ENCODE measurements around the gene ADAP1. TPM values are rescaled to one million over a fixed set of nuclear protein-coding genes. Genes with fewer than 3 reads are reported as not detected.

The ADAP1 gene
- polyA plus RNA-seq, 1 experiment: 0.87 TPM

DNA sequence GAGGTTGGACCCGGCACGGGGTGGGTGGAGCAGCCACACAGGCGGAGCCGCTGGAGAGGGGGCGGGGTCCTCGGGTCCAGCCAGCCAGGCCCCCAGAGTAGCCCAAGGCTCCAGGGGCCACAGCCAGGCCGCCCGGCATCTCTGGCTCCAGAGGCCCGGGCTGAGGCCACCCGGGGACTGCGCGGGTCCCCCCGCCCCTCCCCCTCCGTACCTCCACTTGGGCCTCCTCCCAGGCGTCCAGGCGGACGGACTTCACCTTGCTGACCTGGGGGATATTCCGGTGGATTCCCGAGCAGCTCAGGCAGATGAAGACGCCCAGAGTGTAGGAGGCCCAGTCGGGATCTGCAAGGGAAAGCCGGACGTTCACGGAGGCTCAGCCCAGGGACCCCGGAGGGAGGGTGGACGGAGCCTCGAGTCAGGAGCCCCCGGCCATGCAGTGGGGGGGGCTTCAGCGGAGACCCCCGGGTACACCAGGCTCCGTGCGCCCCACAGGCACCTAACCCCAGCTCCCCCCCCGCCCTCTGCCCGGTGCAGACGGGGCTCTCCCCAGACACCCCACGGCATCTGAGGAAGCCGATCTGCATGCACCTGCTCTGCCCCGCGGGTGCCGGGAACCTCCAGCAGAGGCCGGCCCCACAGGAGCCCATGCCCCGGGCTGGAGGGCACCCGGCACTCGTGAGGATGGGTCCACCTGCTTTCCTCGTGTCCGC, 19.2 kb downstream of the ADAP1 start:
- H3K27me3 ChIP-seq (ENCODE audit: control insufficient read depth, insufficient read depth, low read length): no peaks in the 10 kb centered on the region
- POLR2A ChIA-PET: no interaction called here
- DNase-seq (ENCODE audit: low read depth, low spot score): no peak
- TF ChIP-seq, protein P1, sequence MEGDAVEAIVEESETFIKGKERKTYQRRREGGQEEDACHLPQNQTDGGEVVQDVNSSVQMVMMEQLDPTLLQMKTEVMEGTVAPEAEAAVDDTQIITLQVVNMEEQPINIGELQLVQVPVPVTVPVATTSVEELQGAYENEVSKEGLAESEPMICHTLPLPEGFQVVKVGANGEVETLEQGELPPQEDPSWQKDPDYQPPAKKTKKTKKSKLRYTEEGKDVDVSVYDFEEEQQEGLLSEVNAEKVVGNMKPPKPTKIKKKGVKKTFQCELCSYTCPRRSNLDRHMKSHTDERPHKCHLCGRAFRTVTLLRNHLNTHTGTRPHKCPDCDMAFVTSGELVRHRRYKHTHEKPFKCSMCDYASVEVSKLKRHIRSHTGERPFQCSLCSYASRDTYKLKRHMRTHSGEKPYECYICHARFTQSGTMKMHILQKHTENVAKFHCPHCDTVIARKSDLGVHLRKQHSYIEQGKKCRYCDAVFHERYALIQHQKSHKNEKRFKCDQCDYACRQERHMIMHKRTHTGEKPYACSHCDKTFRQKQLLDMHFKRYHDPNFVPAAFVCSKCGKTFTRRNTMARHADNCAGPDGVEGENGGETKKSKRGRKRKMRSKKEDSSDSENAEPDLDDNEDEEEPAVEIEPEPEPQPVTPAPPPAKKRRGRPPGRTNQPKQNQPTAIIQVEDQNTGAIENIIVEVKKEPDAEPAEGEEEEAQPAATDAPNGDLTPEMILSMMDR (IDR thresholded peaks at IDR 0.05; ENCODE audit: low read depth, low read length): no peak
- CTCF ChIA-PET: no interaction called here
- H3K27ac ChIP-seq (ENCODE audit: low read depth, low read length): no peak overlapping the region
- peaks cover 5% of the 10 kb centered on the region; the same call in 1 of the 2 replicates for H3K9me3 ChIP-seq (ENCODE audit: control insufficient read depth, insufficient read depth, low read length)
- no peak overlapping the region for H3K4me3 ChIP-seq (ENCODE audit: low read depth, low read length)

- DNase-seq (ENCODE audit: low read depth, low spot score): no peak
- no peak overlapping the region for H3K4me3 ChIP-seq (ENCODE audit: low read depth, low read length)
- H3K27me3 ChIP-seq (ENCODE audit: control insufficient read depth, insufficient read depth, low read length): no peaks in the 10 kb centered on the region
- ChIA-PET CTCF (no interaction called here), POLR2A (no interaction called here)
- H3K27ac ChIP-seq (ENCODE audit: low read depth, low read length): no peak overlapping the region
- H3K9me3 ChIP-seq (ENCODE audit: control insufficient read depth, insufficient read depth, low read length): peaks cover 5% of the 10 kb centered on the region; the same call in 1 of the 2 replicates
- TF ChIP-seq, protein P1 (IDR thresholded peaks at IDR 0.05; ENCODE audit: low read depth, low read length): no peak
Measured at GRCh38 chr7:934469-935163, 19.9 kb downstream of the ADAP1 start.

- H3K27ac ChIP-seq (ENCODE audit: low read depth, low read length): no peak overlapping the region
- H3K27me3 ChIP-seq (ENCODE audit: control insufficient read depth, insufficient read depth, low read length): no peaks in the 10 kb centered on the region
- no peak for DNase-seq (ENCODE audit: low read depth, low spot score)
- ChIA-PET POLR2A (no interaction called here), CTCF (no interaction called here)
- no peaks in the 10 kb centered on the region; the same call in 1 of the 2 replicates for H3K9me3 ChIP-seq (ENCODE audit: control insufficient read depth, insufficient read depth, low read length)
- TF ChIP-seq, protein P1 (IDR thresholded peaks at IDR 0.05; ENCODE audit: low read depth, low read length): no peak
- H3K4me3 ChIP-seq (ENCODE audit: low read depth, low read length): no peak overlapping the region
Measured at GRCh38 chr7:932651-932975, 21.9 kb downstream of the ADAP1 start.

DNA sequence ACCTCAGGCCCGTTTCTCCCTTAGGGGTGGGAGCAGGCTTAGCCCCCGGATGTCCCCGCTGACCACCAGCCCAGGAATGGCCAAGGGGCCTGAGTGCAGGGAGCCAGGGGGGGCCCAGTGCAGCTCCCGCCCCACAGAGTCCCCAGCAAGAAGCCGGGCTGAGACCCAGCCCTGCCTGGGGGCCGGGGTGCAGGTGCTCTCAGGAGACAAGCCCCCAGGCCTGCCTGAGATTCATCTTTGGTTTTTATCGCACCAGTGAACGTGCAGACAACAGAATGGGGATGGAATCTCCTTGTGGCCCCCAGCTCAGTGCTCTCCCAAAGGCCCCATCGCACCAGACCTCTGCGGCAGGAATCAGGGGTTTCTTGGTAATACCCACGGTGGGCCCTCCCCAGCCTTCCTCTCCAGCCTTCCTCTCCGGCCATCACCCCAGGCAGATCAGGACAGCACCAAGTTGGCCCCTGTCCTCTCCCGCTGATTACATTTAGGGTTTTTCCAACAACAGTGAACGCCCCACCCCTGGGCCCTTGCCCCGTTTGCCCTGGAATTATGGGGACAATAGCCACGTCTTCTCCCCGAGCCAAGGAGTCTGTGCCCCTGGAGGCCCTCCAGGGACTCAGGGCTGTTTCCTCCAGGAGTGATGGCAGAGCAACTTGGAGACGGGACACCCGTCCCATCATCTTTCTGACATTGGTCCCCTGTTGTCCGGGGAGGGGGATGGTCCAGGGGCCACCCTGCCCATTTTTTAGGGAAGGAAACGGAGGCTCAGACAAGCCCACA, 22.4 kb downstream of the ADAP1 start:
- H3K4me3 ChIP-seq (ENCODE audit: low read depth, low read length): no peak overlapping the region
- no peaks in the 10 kb centered on the region; the same call in 1 of the 2 replicates for H3K9me3 ChIP-seq (ENCODE audit: control insufficient read depth, insufficient read depth, low read length)
- H3K27me3 ChIP-seq (ENCODE audit: control insufficient read depth, insufficient read depth, low read length): no peaks in the 10 kb centered on the region
- CTCF ChIA-PET: no interaction called here
- TF ChIP-seq, protein P1 (IDR thresholded peaks at IDR 0.05; ENCODE audit: low read depth, low read length): no peak
- POLR2A ChIA-PET: no interaction called here
- DNase-seq (ENCODE audit: low read depth, low spot score): no peak
- no peak overlapping the region for H3K27ac ChIP-seq (ENCODE audit: low read depth, low read length)

All from AG04450 (cell line).